CD4-positive, alpha-beta T cell treated with Interleukin-4 for 1 hour (primary cell): Measurements from ENCODE around the gene MRPS11.
"Not testable (repeated sequence)": the region's sequence is repeated elsewhere in the genome, so short reads cannot be mapped to it uniquely, and the experiment has no call there.

Experiments
- DNase-seq, 2 donors: peaks; one replicate each; pipeline ENCODE4 v3.0.0-alpha.2; 2020 to 2022

MRPS11 gene

GRCh38 chr15:88493844-88494243 is 26.3 kb downstream of the MRPS11 start:
- no peak for DNase-seq

DNA sequence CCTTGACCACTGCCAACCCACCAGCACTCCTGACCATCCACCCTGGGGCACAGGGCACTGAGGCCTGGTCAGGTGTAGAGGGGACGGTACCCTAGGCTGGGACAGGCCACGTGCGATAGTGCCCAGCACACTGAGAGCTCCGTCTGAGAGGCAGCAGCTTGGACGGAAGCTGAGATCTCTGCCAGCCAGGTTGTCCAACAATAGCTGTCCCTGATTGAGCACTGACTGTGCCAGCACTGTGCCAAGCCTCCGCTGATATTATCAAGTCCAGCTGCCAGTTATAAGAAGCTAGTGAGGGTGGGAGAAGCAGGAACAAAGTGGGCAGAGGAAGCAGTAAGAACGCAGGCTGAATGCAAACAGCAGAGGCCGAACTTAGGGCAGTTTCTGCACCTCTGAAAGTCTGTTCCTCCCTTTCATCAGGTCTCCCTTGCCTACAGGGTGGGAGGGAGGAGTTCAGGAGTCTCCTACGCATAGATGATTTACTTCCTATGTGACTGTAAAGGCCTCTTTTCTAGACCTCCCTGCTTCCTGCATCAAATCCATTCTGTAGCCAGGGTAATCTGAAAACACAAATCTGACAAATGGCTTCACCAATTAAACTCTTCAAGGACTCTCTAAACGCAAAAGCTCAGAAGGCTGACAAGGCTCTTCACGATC is 29.7 kb downstream of the MRPS11 start:
- DNase-seq, result no peak

DNA sequence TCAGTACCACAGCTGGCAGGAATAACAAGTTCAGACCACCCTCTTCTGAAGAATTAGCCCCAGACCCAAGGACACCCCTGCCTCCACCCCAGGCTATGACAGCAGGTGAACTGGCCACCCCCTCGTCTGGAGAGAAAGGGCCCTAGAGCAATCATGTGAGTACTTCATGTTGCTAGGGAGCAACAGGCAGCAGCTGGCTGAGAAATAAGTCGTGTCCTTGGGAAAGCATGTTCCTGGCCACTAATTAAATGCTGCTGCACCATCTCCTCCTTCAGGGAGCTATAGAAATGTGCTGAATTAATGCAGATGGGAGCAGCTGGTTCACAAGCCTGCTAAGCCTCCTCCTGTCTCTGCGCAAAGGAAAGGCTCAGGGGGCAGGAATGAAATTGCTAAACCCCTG is 31.5 kb downstream of the MRPS11 start:
- DNase-seq, result no peak

DNA sequence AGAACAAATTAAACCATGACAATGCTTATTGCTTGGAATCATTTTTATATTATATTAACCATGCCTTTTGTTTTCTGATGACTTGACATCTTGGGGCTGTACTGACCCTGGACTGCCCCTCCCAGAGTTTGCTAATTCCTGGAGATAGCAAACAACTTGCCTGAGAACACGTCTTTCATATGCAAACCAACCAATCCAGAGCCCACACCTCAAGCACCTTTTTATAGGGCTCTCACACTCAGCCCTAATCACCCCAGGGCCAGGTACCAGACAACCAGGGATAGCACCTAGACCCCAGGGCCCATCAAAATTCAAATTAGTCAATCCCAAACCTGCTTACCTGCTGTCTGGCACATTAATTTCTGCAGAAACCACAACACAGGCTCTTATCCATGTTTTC is 36.9 kb downstream of the MRPS11 start:
- no peak for DNase-seq

DNA sequence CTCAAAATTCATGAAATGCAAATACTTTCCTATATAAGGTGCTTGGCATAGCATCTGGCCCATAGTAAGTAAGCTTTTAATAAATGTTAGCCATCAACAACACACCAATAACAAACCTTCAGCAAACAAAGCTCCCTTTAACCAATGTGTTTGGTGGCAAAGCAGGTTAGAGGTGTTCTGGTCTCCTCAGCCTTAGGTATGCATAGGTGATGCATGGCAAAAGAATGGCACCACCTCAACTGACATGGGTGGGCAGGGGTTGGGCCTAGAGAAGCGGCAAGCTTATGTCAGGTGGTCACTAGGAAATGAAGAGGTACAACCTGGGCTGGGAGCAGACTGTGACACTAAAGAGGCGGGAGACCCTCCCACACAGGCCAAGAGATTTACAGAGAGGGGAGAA is 38.2 kb downstream of the MRPS11 start:
- no peak for DNase-seq

- DNase-seq, result no peak
These were observed 39.1 kb downstream of the MRPS11 start for GRCh38 chr15:88506628-88507027.

GRCh38 chr15:88509321-88509720 is 41.8 kb downstream of the MRPS11 start:
- DNase-seq, result no peak

DNA sequence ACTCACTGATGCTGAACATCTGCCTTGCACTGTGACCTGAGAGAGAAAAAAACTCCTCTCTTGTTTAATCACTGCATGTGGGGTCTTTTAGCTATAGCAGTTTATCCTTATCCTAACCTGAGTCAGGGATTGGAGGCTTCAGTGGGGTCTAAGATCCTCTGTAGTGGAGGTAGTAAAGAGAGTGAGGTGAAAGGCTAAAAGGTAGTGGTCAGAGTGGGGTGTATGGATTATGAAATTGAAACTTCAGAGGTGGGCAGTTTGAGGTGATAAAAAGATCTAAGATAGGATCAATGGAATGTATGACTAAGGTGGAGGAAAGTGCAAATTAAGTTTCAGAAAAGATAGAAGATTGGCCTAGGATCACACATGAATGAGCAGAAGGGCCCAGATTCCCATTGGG is 42.5 kb downstream of the MRPS11 start:
- no peak for DNase-seq

DNA sequence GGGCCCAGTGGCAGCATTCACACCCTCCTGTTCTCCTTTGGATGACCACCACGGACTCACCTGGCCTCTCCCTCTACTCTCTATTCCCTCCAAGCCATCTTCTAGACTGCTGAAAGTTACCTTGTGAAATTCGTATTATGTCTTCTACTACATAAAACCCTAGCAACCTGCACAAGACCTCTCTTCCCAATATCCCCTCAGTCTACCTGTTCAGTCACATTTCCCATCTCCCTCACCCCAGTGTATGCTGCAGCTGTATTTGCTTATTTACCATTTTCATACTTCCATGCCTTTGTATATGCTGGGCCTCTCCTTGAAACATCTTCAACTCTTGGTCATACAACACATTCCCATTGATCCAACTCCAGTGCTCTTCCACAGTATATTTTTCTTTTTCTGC is 43.7 kb downstream of the MRPS11 start:
- DNase-seq, result no peak

GRCh38 chr15:88512078-88512477 is 44.6 kb downstream of the MRPS11 start:
- DNase-seq, result no peak

- DNase-seq, result no peak
These were observed 45.1 kb downstream of the MRPS11 start for GRCh38 chr15:88512601-88513000.

DNA sequence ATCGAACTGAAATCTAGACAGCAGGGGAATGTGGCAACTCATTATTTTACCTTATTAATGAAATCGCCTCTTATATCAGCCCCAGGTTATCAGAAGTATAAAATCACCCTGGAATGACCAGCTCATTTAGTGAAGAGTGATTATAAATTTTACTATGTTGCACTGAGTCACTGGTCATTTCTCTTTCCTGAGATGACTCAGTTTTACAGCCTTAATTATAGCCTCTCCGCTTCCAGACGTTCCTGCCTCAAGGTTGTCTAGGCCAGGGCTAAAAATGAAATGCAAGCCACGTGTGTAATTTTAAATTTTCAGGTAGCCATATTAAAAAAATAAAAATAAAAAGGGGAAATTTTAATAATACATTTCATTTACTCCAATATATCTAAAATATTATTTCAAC is 45.7 kb downstream of the MRPS11 start:
- DNase-seq, result no peak

GRCh38 chr15:88518903-88519302 is 51.4 kb downstream of the MRPS11 start:
- DNase-seq, result no peak

- DNase-seq, result not testable (repeated sequence)
These were observed 56.6 kb downstream of the MRPS11 start for GRCh38 chr15:88524094-88524493.

DNA sequence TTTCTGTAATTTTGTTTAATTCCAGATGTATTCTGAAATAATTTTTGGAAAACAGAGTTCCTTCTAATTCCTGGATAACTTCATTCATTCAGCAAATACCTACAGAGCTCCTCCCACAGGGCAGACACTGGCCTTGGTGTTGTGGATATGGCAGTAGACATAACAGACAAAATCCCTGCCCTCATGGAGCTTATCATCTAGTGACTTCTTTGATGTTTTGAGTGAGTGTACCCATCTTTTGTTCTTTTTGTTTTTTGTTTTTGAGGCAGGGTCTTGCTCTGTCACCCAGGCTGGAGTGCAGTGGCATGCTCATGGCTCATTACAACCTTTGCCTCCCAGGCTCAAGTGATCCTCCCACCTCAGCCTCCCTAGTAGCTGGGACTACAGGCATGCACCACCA is 57.9 kb downstream of the MRPS11 start:
- DNase-seq, result no peak

- no peak for DNase-seq
These were observed 58.9 kb downstream of the MRPS11 start for GRCh38 chr15:88526247-88526879.

GRCh38 chr15:88529021-88529630 is 61.6 kb downstream of the MRPS11 start:
- no peak for DNase-seq
